DND-41 (cell line): ENCODE measurements around the gene ISY1.
A peak's percentile ranks its signal among the peaks of the same experiment; 100 is the strongest.
"Not testable (repeated sequence)": the region's sequence is repeated elsewhere in the genome, so short reads cannot be mapped to it uniquely, and the experiment has no call there.

ENCODE experiments used
- ATAC-seq: fragments of 200-7000 bp; cut with Tn5 transposase; 3 replicates; pipeline ENCODE4 v1.9.1; 2021; ENCODE audit warnings: low read depth; ENCODE audit not compliant: insufficient read depth
- DNase-seq: peaks from one replicate; pipeline ENCODE4 v3.0.0-alpha.2; 2020
- H2AFZ ChIP-seq: 2 replicates; pipeline ENCODE4 v1.6.0; 2012; ENCODE audit warnings: low read depth, low read length
- H3K27ac ChIP-seq: 2 replicates; pipeline ENCODE4 v1.5.1; 2012; ENCODE audit warnings: low read length, inconsistent platforms
- H3K27me3 ChIP-seq: fragments of 200-600 bp; sonication (generic); 2 replicates; pipeline ENCODE4 v1.6.0; 2012; ENCODE audit warnings: low read length, mild to moderate bottlenecking, inconsistent platforms; ENCODE audit not compliant: insufficient read depth, poor library complexity
- H3K36me3 ChIP-seq: 2 replicates; pipeline ENCODE4 v1.5.1; 2012; ENCODE audit warnings: low read length, inconsistent platforms; ENCODE audit not compliant: insufficient read depth
- H3K4me1 ChIP-seq: 2 replicates; pipeline ENCODE4 v1.5.1; 2012; ENCODE audit warnings: mild to moderate bottlenecking, low read length; ENCODE audit not compliant: insufficient read depth
- H3K4me2 ChIP-seq: 2 replicates; pipeline ENCODE4 v1.6.0; 2012; ENCODE audit warnings: mild to moderate bottlenecking, moderate library complexity, low read length, inconsistent platforms; ENCODE audit not compliant: insufficient read depth
- H3K4me3 ChIP-seq, 2 experiments: fragments of 200-600 bp in 1 of 2; shearing (Covaris generic) in 1 of 2; 2 replicates each; pipeline ENCODE4 v1.5.1; 2012 to 2016; ENCODE audit warnings: inconsistent platforms in 2 of 2, low read length in 2 of 2, mild to moderate bottlenecking in 2 of 2, low read depth in 1 of 2, moderate library complexity in 1 of 2
- H3K79me2 ChIP-seq: 2 replicates; pipeline ENCODE4 v1.6.0; 2012; ENCODE audit warnings: low read length, inconsistent platforms; ENCODE audit not compliant: insufficient read depth
- H3K9ac ChIP-seq: 2 replicates; pipeline ENCODE4 v1.6.0; 2012; ENCODE audit warnings: low read depth, mild to moderate bottlenecking, inconsistent platforms, low read length, moderate library complexity
- H3K9me3 ChIP-seq: 2 replicates; pipeline ENCODE4 v1.5.1; 2012; ENCODE audit warnings: low read length, moderate library complexity, mild to moderate bottlenecking, inconsistent platforms; ENCODE audit not compliant: insufficient read depth, severe bottlenecking
- H4K20me1 ChIP-seq: 2 replicates; pipeline ENCODE4 v1.6.0; 2012; ENCODE audit warnings: low read length; ENCODE audit not compliant: insufficient read depth
- CTCF ChIP-seq: IDR thresholded peaks from 2 replicates; pipeline ENCODE4 v1.5.1; 2012; ENCODE audit warnings: borderline replicate concordance, low read length, moderate library complexity, mild to moderate bottlenecking; ENCODE audit not compliant: poor library complexity, severe bottlenecking; ENCODE audit errors: extremely low read depth
- EZH2 ChIP-seq: IDR thresholded peaks from 3 replicates; pipeline ENCODE4 v1.6.1; 2012; ENCODE audit warnings: borderline replicate concordance, low read depth, mild to moderate bottlenecking, moderate library complexity, low read length, inconsistent platforms; ENCODE audit not compliant: severe bottlenecking

The ISY1 gene

GRCh38 chr3:129162729-129163579 lies 2.1 kb upstream of the ISY1 start:
- DNase-seq = peak; percentile 36
- peak overlapping the region; percentile 86 for H3K4me2 ChIP-seq
- peaks cover 36% of the 10 kb centered on the region for H3K4me1 ChIP-seq
- peak overlapping the region in 1 of 2 experiments; percentile 91; a peak in 3 of 4 replicates for H3K4me3 ChIP-seq
- peaks cover 32% of the 10 kb centered on the region for H3K36me3 ChIP-seq
- TF ChIP-seq CTCF (peak; percentile 63), EZH2 (no peak)
- H2AFZ ChIP-seq = 0 out of 2 replicates have a peak overlapping the region, but pooled peaks have one; percentile 17
- H3K9me3 ChIP-seq = no peaks in the 10 kb centered on the region
- ATAC-seq = peak; percentile 10; the same call in 1 of the 3 replicates
- H3K9ac ChIP-seq = peak overlapping the region; percentile 64
- H3K27me3 ChIP-seq = no peaks in the 10 kb centered on the region
- peaks cover 40% of the 10 kb centered on the region for H3K79me2 ChIP-seq
- peaks cover 3% of the 10 kb centered on the region; the same call in 1 of the 2 replicates for H4K20me1 ChIP-seq
- peak overlapping the region; percentile 97 for H3K27ac ChIP-seq

GRCh38 chr3:129161860-129162271 lies 1.0 kb upstream of the ISY1 start:
- no peaks in the 10 kb centered on the region for H3K9me3 ChIP-seq
- no peak for TF ChIP-seq CTCF
- no peak for TF ChIP-seq EZH2
- DNase-seq (peak; percentile 49), ATAC-seq (peak; percentile 17; the same call in 2 of the 3 replicates)
- H3K4me2 ChIP-seq = peak overlapping the region; percentile 86
- peaks cover 29% of the 10 kb centered on the region for H3K36me3 ChIP-seq
- H3K79me2 ChIP-seq = peaks cover 37% of the 10 kb centered on the region
- peak overlapping the region; percentile 64 for H3K9ac ChIP-seq
- peaks cover 36% of the 10 kb centered on the region for H3K4me1 ChIP-seq
- H3K4me3 ChIP-seq = peak overlapping the region; percentile 36 to 91; a peak in 3 of 4 replicates
- H3K27ac ChIP-seq = peak overlapping the region; percentile 97
- H3K27me3 ChIP-seq = no peaks in the 10 kb centered on the region
- peaks cover 3% of the 10 kb centered on the region; the same call in 1 of the 2 replicates for H4K20me1 ChIP-seq
- peak overlapping the region; percentile 76 for H2AFZ ChIP-seq

- TF ChIP-seq CTCF (no peak), EZH2 (no peak)
- ATAC-seq (no peak), DNase-seq (no peak)
- Histone ChIP-seq H3K4me2 (no peak overlapping the region), H3K4me1 (no peaks in the 10 kb centered on the region), H3K9ac (no peak overlapping the region), H3K9me3 (no peaks in the 10 kb centered on the region), H3K79me2 (no peaks in the 10 kb centered on the region), H2AFZ (no peak overlapping the region), H3K4me3 (no peak overlapping the region), H3K36me3 (peaks cover 64% of the 10 kb centered on the region), H4K20me1 (no peaks in the 10 kb centered on the region), H3K27me3 (no peaks in the 10 kb centered on the region), H3K27ac (no peak overlapping the region)
Observed at GRCh38 chr3:129144786-129145185, 16.1 kb downstream of the ISY1 start.

- H3K27me3 ChIP-seq, H3K79me2 ChIP-seq, H2AFZ ChIP-seq, H3K27ac ChIP-seq, H3K4me3 ChIP-seq, ATAC-seq, H3K9ac ChIP-seq, H3K4me2 ChIP-seq, H3K9me3 ChIP-seq, DNase-seq, H4K20me1 ChIP-seq, H3K4me1 ChIP-seq: not testable (repeated sequence)
- peaks cover 62% of the 10 kb centered on the region for H3K36me3 ChIP-seq
Observed at GRCh38 chr3:129141011-129141410, 19.9 kb downstream of the ISY1 start.
